ENCODE data around the gene DOK4.
"Not testable (repeated sequence)": the region's sequence is repeated elsewhere in the genome, so short reads cannot be mapped to it uniquely, and the experiment has no call there.

Gene DOK4

DNA sequence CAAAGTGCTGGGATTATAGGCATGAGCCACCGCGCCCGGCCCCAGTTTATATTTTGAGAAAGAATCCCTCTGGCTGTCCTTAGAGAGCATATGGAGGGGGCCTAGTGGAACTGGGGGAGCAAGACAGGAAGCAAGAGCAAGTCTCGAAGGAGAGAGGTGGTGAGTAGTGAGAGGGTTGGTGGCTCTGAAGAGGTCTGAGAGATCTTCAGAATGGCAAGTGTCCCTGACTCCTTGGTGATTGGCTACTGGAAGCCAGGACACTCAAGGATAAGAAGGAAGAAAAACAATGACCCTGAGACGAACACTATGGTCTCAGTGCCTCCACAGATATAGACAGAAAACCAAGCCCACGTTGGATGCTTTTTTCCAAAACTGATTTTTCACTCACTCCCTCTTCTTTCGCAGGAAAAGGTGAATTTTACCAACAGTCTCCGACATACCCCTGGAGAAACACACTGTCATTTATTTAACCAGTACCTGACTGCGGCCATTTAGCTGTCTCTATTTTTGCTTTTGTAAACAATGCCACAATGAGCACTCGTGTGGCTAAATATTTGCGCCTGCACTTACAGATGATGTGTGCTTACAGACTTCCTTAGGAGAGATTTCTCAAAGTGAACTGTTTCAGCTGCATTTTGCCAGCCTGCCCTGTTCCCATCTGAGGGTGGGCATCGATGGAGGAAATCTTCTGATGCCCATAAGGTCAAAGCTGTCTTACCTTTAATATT is 15.9 kb upstream of the DOK4 start:
- no peak for DNase-seq (ENCODE audit: low read depth)

DNA sequence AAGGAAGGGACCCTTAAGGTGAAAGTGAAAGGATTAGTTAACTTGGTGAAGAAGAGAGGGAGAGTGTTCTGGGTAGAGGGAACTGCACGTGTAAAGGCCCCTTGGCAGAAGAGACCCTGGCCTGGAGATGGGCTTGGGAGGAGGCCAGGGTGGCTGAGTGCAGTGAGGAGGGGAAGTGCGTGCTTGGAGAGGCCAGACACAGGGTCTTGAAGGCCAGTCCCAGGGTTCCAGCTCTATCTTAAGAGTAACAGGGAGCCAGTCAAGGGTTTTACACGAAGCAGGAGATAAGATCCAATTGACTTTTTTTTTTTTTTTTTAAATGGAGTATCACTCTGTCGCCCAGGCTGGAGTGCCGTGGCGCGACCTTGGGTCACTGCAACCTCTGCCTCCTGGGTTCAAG is 15.2 kb upstream of the DOK4 start:
- DNase-seq (ENCODE audit: low read depth), result no peak

DNA sequence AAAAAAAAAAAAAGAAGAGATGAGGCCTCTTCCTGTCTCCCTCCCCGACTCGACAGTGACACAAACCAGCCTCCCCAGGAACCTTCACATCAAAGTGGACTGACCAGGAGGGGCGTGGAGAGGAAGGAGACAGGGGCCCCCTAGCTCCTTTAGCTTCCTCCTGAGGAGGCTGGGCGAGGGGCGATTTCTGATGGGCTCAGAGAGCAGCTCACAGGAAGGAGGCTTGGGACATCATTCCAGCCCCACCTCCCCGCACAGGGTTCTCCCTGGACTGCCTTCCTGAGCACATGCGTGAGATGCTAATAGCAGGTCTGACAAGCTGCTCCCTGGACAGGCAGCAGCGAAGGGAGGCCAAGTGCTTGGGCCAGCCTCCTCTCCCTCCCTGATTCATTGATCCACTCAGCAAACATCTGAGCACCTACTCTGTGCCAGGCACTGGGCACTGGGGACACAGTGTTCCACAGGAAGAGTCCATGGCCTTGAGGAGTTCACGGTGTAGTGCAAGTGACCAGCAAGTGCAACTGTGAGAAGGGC is 14.4 kb upstream of the DOK4 start:
- no peak for DNase-seq (ENCODE audit: low read depth)

DNA sequence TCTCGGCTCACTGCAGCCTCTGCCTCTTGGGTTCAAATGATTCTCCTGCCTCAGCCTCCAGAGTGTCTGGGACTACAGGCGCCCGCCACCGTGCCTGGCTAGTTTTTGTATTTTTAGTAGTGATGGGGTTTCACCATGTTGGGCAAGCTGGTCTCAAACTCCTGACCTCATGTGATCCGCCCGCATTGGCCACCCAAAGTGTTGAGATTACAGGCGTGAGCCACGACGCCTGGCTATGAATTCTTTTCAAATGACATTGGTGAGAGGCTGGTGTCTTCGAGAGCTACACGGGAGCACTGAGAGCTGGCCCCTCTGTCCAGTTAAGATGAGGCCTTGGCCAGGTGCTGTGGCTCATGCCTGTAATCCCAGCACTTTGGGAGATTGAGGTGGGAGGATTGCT is 13.6 kb upstream of the DOK4 start:
- DNase-seq (ENCODE audit: low read depth), result not testable (repeated sequence)

DNA sequence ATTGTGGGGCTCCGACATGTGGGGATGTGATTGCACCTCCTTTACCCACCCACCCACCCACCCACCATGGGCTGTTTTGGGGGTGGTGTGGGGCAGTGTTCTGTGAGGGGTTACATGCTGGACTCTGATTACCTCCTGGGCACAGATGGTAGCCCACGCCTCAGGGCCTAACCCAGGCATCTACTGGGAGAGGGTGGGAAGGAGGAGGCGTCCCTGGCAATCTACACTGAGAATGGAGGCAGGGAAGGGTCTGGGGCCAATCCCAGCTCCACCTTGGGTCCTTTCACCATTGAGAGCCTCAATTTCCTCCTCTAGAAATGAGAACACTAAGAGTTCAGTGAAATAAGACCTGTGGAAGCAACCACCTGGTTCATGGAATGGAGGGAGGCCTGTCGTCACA is 11.7 kb upstream of the DOK4 start:
- no peak for DNase-seq (ENCODE audit: low read depth)

DNA sequence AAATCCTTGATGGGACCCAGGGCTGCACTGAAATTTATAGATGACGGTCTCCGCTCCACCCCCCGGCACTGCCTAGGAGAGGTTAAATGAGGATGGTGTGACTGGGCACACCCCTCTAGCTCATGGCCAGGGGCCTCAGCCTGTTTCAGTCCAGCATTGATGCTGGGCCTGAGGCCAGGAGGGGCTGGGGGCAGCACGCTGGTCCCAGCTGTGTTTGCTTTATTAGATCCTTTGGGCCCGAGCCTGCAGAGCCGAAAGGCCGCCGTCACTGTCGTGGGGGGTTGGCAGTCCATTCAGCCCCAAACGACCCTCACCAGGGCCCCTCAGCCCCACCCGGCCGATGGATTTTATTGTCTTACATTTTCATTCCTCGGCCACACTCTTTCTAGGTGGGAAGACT is 10.8 kb upstream of the DOK4 start:
- no peak for DNase-seq (ENCODE audit: low read depth)

DNA sequence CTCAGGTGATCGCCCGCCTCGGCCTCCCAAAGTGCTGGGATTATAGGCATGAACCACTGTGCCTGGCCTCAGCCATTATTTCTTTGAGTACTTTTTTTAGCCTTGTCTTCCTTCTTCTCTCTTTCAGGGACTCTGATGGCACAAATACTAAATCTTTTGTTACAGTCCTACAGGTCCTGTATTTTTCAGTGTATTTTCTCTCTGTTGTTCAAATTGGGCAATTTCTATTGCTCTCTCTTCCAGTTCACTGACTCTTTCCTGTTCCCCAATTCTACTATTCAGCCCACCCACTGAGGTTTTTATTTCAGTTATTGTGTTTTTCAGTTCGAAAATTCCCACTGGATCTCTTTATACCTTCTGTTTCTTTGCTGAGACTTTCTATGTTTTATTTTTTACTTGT is 7.5 kb upstream of the DOK4 start:
- DNase-seq (ENCODE audit: low read depth), result no peak

DNA sequence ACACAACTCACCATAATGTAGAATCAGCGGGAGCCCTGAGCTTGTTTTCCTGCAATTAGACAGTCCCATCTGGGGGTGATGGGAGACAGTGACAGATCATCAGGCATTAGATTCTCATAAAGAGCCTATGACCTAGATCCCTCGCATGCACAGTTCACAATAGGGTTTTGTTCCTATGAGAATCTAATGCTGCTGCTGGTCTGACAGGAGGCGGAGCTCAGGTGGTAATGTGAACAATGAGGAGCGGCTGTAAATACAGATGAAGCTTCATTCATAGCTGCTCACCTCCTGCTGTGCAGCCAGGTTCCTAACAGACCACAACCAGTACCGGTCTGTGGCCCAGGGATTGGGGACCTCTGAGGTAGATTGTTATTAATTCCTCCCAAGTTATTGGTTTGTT is 2.9 kb upstream of the DOK4 start:
- DNase-seq (ENCODE audit: low read depth), result no peak

DNA sequence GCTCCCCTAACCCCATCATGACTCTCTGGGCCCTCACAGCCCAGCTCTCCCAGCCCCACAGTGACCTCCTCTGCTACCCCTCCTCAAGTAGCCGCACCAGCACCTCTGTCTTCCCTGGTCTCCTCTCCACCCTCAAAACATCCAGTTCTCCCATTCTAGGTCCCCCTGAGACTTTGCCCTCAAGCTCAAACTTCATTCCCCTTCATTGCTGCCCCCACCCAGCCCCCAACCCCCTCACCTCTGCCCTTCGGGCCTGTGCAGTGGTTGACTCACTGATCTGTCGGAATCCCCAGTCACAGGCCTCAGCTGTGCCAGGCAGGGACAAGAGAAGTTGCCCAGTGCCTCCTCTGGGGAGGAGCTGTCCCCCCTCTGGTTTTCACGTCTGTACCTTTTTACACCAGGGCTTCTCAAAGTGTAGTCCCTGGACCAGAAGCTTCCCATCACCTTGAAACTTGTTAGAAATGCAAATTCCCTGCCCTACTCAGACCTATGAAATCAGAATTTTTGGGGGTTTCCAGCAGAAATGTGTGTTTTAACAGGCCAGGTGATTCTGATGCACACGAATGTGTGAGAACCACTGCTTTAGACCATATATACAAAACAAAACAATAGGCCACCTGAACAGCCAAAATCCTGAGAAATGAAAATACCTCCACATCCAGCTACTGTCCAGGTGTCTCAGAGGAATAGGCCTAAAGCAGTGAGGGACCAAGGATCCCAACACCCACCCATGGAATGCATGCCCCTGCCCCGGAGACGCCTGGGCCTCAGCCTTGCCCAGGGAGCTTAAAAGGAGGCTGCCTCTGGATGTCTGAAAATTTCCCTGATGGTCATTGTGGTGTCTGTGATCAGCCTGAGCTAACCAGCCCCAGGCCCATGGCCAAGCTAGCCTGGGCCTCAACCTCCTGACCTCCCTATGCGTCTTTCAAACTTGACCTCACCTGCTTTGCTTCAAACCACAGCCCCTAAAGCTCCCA is 853 bp upstream of the DOK4 start:
- DNase-seq (ENCODE audit: low read depth), result no peak

DNA sequence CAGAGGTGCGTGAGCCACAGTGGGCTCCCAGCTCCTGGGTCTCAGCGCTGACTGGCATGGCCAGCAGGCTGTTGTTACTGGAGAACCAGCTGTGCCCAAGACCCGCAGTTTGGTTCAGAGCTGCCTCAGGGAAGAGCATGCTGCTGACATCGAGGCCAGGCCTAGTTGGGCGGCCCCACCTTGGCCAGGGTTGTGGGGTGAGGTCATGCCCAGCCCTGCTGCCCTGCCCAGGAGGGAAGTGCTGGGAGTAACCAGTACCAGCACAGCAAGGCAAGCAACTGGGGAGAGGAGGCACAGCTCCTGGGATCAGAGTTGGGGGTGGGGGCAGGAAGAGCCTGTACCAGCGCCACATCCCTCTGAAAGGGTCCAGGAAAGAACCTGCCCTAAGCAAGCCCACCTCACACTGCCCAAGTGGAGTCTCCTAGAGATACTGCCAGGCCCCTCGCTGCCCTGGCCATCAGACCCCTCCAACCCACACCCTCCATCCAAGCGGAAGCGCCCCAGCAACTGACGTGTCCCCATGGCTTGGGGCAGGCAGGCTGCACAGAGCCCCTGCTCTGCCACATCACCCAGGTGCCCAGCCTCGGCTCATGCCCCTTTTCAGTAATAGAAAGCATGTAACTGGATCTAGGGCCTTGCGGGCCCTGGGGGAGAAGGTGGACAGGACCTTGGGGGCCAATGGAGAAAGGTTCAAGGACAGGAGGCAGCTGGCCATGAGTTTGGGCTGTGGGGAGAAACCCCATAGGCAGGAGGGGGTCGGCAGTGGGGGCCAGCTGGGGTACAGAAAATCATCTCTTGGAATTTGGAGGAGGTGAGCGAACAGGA is 990 bp downstream of the DOK4 start:
- no peak for DNase-seq (ENCODE audit: low read depth)

DNA sequence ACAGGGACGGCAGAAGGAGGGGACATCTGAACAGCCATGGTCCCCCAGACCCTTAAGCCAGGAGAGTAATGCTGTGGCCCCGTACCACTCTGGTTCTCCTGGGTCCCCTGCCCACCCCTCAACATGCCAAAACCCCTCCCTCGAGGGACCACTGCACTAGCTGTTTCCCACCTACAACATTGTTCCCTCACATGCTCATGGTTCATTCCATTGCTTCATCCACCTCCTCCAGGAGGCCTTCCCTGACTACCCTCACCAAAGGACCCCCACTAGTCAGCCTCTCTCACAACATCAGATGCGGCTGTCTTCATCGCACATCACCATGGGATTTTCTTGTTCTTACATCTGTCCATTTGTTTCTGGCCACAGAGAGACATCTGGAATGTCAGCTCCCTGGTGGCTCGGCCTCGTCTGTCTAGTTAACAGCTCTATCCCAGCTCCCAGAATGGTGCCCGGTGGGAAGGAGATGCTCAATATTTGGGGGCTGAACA is 1.7 kb downstream of the DOK4 start:
- no peak for DNase-seq (ENCODE audit: low read depth)

DNA sequence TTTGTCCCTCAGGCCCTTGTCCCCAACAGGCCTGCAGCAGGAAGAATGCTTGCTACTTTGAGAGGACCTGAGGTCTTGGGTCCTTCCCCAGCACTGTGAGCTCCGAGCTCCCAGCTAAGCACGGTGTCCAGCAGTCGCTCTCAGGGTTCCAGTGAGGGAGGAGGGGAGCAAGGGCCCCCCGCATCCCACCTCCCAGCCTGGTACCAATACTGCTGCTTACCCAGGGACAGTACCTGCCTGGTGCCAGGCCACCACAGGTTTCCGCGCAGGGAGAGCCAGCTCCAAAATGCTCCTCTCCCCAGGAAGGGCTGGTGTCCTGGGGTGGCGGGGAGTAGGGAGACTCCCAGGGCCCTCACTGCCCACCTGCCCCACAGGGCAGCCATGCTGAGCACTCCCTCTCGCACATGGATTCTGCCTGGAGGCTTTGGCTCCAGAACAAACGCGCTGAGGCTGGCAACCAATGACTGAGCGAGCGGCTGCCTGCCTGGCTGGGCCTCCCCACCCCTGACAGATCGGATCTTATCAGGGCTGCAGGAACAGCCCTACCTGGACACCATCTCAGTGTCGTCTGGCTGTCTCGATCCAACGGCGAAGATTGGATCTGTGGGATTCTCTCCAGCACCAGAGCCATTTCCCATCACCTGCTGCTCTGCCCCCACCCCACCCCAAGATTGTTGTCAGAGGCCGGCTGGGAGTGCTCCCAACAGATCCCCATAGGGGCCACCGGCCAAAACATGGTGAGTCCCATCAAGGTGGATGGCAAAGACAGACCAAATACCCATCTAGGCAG is 2.4 kb downstream of the DOK4 start:
- no peak for DNase-seq (ENCODE audit: low read depth)

DNA sequence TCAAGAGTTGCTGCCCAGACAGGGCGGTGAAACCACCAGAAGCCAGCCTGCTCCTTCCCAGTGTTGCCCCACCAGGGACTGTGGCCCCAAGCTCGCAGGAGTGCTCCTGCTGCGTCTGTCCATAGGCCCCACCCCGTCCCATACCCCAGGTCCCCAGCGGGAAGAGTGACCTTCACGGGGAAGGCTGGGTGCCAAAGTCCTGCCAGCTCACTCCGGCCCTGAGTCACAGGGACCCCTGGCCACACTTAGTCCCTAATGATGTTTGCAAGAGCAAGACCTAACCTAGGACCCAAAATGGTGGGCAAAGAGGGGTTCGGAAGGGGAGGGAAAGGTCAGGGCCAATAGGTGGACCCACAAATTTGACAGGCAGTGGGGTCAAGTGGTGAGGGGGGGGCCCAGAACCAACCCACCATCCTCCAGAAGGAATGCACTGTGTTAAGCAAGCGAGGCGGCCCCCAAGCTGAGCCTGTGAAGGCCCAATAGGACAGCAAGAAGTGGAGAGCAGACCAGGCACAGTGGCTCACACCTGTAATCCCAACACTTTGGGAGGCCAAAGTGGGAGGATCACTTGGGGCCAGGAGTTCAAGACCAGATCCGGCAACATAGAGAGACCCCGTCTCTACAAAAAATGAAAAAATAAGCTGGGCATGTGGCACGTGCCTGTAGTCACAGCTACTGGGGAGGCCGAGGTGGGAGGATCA is 3.3 kb downstream of the DOK4 start:
- DNase-seq (ENCODE audit: low read depth), result no peak

DNA sequence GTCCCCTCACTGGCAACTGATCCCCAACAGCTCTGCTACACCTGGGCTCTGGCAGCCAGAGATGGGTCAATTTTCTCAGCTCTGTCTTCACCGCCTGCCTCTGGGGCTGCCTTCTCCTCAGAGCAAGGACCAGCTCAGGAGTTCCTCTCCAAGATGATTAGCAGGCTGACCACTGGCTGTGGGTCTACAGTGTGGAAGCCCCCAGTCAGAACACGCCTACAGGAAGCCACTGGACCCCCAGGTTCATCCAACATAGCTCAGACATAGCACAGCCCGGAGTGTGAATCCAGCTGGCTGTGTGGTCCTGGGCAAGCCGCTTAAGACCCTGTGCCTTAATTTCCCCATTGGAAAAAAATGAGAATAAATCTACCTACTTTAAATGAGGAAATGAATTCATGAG is 4.9 kb downstream of the DOK4 start:
- no peak for DNase-seq (ENCODE audit: low read depth)

DNA sequence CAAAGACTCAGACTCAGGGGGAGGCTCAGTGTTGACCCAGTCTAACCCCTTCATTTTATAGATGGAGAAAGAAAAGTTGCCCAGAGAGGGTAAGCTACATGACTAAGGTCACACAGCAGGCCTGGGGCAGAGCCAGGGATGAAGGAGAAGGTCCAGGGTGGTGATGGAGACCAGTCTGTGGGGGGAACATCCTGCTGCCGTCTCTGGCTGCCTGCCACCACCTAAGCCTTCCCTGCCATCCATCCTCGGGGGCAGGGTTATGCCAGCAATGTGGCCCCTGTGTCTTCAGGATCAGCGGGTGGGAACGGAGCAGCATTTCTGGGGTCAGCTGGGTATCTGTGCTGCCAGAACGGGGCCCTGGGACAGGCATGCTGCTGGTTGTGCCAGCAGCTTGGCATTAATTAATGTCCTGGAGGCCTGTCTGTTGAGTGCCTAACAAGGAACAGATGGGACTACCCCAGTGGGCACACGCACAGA is 5.5 kb downstream of the DOK4 start:
- DNase-seq (ENCODE audit: low read depth), result no peak

DNA sequence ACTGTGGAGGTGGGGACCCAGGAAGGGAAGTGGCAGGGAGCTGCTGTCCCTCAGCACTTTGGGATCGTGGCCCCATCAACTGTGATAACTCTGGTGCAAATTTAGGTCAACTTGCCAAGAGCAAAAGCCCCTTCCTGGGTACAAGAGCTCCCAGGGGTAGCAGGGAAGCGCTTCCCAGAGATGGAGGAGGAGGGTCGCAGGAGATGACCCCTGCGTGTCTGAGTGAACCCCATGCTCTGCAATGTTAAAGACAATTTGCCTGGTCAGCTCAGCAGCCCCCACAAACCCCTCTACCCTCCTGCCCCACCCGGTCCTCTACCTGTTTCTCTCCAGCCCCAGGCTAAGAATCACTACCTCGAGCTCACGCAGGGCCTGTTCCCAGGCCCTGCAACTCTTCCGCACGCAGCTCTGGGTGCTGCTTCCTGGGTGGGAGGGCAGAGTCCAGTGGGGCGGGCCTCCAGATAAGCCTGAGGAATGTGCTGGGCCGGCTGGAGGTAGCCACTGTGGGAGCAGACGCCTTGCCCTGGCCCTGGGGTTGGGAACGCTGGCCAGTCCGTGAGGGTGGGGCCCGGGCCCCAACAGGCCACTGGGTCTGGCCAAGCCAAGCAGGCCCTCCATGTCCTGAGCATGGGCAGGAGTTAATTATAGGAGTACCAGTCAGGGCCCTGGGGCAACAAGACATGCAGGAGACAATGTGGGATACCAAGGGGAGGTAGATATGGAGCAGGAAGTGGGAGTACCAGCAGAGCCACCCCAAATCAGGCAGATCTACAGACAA is 6.1 kb downstream of the DOK4 start:
- DNase-seq (ENCODE audit: low read depth), result no peak

DNA sequence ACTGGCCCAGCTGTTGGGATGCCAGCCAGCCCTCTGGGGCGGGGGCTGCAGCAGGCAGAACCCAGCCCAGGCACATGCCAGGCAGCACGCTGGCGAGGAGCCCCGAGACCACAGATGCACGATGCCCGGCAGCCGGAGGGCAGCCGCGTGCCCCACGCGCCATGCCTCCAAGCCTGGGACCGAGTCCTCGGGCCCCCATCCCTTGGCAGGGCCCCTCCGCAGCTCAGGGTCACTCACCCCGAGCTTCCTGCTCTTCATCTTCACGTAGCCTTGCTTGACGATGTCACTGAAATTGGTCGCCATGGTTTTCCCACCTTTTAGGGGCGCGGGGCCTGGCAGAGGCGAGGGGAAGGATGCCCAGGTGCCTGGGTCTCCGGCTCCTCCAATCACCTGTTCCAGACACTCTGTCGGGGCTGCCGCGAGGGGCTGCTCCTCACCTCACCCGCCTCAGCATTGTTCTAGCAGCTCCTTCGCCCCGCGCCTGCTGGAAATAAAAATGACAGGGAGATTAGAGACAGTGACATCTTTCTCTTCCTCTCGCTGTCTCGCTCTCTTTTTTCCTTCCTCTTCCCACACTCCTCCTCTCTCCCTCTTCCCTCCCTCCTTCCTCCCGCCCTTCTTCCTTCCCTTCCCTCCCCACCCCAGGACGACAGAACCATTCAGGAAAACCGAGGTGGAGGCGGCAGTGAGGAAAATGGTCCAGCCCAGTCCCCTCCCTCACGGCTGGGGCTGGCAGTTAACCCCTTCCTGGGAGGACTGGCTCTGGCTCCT is 6.9 kb downstream of the DOK4 start:
- DNase-seq (ENCODE audit: low read depth), result no peak

DNA sequence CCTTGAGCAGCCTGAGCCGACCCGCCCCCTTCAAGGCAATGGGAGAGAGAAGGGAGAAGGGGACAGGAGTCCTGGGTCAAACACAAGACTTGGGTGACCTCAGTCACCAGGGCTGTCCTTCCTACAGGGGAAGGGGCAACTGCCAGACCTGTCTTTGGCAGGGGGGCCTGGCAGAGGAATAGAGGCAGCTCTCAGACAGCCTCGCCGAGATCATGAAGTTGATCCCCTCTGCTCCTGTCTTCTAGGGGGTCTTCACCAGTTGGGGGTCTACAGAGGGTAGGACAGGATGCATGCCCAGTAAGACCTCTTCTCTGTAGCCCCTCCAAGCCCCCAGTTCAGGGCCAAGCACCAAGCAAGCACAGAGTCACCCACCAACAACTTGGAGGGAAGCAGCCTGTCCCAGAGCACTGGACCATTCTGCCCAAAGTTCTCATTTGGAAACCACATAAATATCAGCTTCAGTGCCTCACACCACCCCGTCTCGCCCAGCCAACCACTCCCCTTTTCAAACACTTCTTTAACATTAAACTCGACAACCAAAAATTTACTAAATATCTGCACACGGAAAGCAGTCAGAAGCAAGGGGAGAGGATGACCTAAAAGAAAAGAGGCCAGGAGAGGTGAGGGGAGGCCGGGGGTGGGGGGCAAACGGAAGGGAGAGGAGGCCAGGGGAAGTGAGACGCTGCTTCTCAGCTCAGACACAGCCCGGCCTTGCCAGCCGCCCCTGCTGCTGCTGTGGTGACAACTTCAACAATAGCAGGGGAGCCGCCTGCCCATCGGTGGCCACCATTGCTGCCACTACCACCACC is 7.7 kb downstream of the DOK4 start:
- no peak for DNase-seq (ENCODE audit: low read depth)

Measured in stimulated activated CD8-positive, alpha-beta memory T cell treated with anti-CD3 and anti-CD28 coated beads, Interleukin-15, amount 100 ng/mL, for 1 hour (primary cell).